GM23338 (cell line): Measurements from ENCODE around the gene MBD3L4.
"Not testable (repeated sequence)": the region's sequence is repeated elsewhere in the genome, so short reads cannot be mapped to it uniquely, and the experiment has no call there.

ENCODE experiments used
- CREB1 ChIP-seq: fragments of 250-450 bp; sonication (Bioruptor Pico); IDR thresholded peaks from 2 replicates; pipeline ENCODE4 v1.5.0; 2020; ENCODE audit warnings: low read depth, mild to moderate bottlenecking, moderate library complexity
- CTCF ChIP-seq, 2 experiments: fragments of 200-600 bp in 1 of 2; sonication (generic) in 1 of 2; conservative IDR thresholded peaks; 2 replicates each; pipeline versions ENCODE4 v1.5.1 to v1.6.1; 2016 to 2017; ENCODE audit warnings: antibody characterized with exemption in 2 of 2, low read depth in 2 of 2, mild to moderate bottlenecking in 2 of 2, moderate library complexity in 1 of 2
- EZH2 ChIP-seq: fragments of 200-600 bp; sonication (generic); IDR thresholded peaks from one replicate; pipeline ENCODE4 v1.8.0; 2017; ENCODE audit warnings: antibody characterized with exemption, mild to moderate bottlenecking, low read depth; ENCODE audit not compliant: unreplicated experiment
- EZH2phosphoT487 ChIP-seq: fragments of 200-600 bp; sonication (generic); IDR thresholded peaks from one replicate; pipeline ENCODE4 v1.8.1; 2018; ENCODE audit warnings: antibody characterized with exemption; ENCODE audit not compliant: unreplicated experiment
- POLR2AphosphoS5 ChIP-seq: IDR thresholded peaks from 2 replicates; pipeline ENCODE4 v1.6.1; 2016; ENCODE audit warnings: antibody characterized with exemption, low read depth

- peak; percentile 31 to 59; a peak in 3 of 4 replicates for TF ChIP-seq CTCF (conservative IDR thresholded peaks at IDR 0.05; ENCODE audit: low read depth in 2 of 2)
- not testable (repeated sequence) for TF ChIP-seq POLR2AphosphoS5; EZH2phosphoT487; CREB1 (CRISPR knock-in tag); EZH2
Measured at GRCh38 chr19:7067122-7067521, 27.1 kb upstream of the MBD3L4 start.
